ENCODE results near the gene CCDC171. TPM values are rescaled to one million over a fixed set of nuclear protein-coding genes. Genes with fewer than 3 reads are reported as not detected.

The CCDC171 gene
- total RNA-seq, 1 donor from 2014 or later: 1.2 TPM

- H3K27ac Mint-ChIP-seq (ENCODE audit: unreplicated experiment): no peak overlapping the region
- FAIRE-seq (no peak), DNase-seq (ENCODE audit: low read depth) (no peak)
- no peaks in the 10 kb centered on the region for H3K4me1 Mint-ChIP-seq (ENCODE audit: low read depth, unreplicated experiment)
- no peaks in the 10 kb centered on the region for H3K9me3 Mint-ChIP-seq (ENCODE audit: unreplicated experiment)
- H3K4me3 Mint-ChIP-seq (ENCODE audit: unreplicated experiment): no peak overlapping the region
- H3K4me3 ChIP-seq (ENCODE audit: insufficient read depth, low read depth, low read length): no peak overlapping the region
- no peaks in the 10 kb centered on the region for H3K79me2 ChIP-seq (ENCODE audit: insufficient read depth, low read length)
- no peaks in the 10 kb centered on the region for H3K36me3 Mint-ChIP-seq (ENCODE audit: low read depth, unreplicated experiment)
- H3K9ac ChIP-seq (ENCODE audit: low read length): no peak overlapping the region
- TF ChIP-seq EZH2 (IDR thresholded peaks at IDR 0.05; ENCODE audit: insufficient read depth, low read length): no peak
- TF ChIP-seq CTCF (IDR thresholded peaks at IDR 0.05; ENCODE audit: insufficient read depth, low read depth, low read length): no peak
- H3K27me3 Mint-ChIP-seq (ENCODE audit: low read depth, unreplicated experiment): no peaks in the 10 kb centered on the region
- no peaks in the 10 kb centered on the region for H3K9me3 ChIP-seq (ENCODE audit: insufficient read depth, low read depth, low read length)
- no peaks in the 10 kb centered on the region for H3K36me3 ChIP-seq (ENCODE audit: insufficient read depth, low read length)
- no peak overlapping the region for H3K4me2 ChIP-seq (ENCODE audit: low read length)
- H3K27ac ChIP-seq (ENCODE audit: low read depth, low read length): no peak overlapping the region
- no peak overlapping the region for H2AFZ ChIP-seq (ENCODE audit: low read depth, low read length)
- no peaks in the 10 kb centered on the region for H4K20me1 ChIP-seq (ENCODE audit: insufficient read depth, low read length)
- H3K4me1 ChIP-seq (ENCODE audit: insufficient read depth, low read length): no peaks in the 10 kb centered on the region
- H3K27me3 ChIP-seq (ENCODE audit: insufficient read depth, low read length): no peaks in the 10 kb centered on the region
Measured at GRCh38 chr9:15519831-15520230, 33.0 kb upstream of the CCDC171 start.

DNA sequence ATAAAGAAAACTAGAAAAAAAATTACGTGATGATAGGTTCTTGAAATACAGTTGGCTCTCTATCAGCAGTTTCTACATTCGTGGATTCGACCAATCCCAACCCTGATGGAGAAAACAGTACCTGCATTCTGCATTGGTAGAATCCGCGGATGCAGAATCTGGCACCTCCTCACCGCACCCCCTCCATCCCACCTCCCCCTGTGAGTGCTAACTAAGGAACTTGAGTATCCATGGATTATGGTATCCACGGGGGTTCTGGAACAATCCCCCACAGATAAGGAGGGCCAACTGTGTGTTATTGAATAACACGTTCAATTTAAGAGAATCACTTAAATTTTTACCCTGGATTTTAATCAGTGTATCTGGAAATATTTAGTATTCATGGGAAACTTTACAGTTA lies 31.6 kb upstream of the CCDC171 start:
- Histone ChIP-seq H3K9ac (ENCODE audit: low read length) (no peak overlapping the region), H2AFZ (ENCODE audit: low read depth, low read length) (no peak overlapping the region), H3K27me3 (ENCODE audit: insufficient read depth, low read length) (no peaks in the 10 kb centered on the region), H3K4me1 (ENCODE audit: insufficient read depth, low read length) (no peaks in the 10 kb centered on the region), H3K79me2 (ENCODE audit: insufficient read depth, low read length) (no peaks in the 10 kb centered on the region), H3K27ac (ENCODE audit: low read depth, low read length) (no peak overlapping the region), H3K4me3 (ENCODE audit: insufficient read depth, low read depth, low read length) (no peak overlapping the region), H3K36me3 (ENCODE audit: insufficient read depth, low read length) (no peaks in the 10 kb centered on the region), H4K20me1 (ENCODE audit: insufficient read depth, low read length) (no peaks in the 10 kb centered on the region), H3K9me3 (ENCODE audit: insufficient read depth, low read depth, low read length) (no peaks in the 10 kb centered on the region), H3K4me2 (ENCODE audit: low read length) (no peak overlapping the region)
- Mint-ChIP-seq H3K27ac (ENCODE audit: unreplicated experiment) (no peak overlapping the region), H3K27me3 (ENCODE audit: low read depth, unreplicated experiment) (no peaks in the 10 kb centered on the region), H3K9me3 (ENCODE audit: unreplicated experiment) (no peaks in the 10 kb centered on the region), H3K36me3 (ENCODE audit: low read depth, unreplicated experiment) (no peaks in the 10 kb centered on the region), H3K4me1 (ENCODE audit: low read depth, unreplicated experiment) (no peaks in the 10 kb centered on the region), H3K4me3 (ENCODE audit: unreplicated experiment) (no peak overlapping the region)
- DNase-seq (ENCODE audit: low read depth) (no peak), FAIRE-seq (no peak)
- TF ChIP-seq EZH2 (IDR thresholded peaks at IDR 0.05; ENCODE audit: insufficient read depth, low read length) (no peak), CTCF (IDR thresholded peaks at IDR 0.05; ENCODE audit: insufficient read depth, low read depth, low read length) (no peak)

DNA sequence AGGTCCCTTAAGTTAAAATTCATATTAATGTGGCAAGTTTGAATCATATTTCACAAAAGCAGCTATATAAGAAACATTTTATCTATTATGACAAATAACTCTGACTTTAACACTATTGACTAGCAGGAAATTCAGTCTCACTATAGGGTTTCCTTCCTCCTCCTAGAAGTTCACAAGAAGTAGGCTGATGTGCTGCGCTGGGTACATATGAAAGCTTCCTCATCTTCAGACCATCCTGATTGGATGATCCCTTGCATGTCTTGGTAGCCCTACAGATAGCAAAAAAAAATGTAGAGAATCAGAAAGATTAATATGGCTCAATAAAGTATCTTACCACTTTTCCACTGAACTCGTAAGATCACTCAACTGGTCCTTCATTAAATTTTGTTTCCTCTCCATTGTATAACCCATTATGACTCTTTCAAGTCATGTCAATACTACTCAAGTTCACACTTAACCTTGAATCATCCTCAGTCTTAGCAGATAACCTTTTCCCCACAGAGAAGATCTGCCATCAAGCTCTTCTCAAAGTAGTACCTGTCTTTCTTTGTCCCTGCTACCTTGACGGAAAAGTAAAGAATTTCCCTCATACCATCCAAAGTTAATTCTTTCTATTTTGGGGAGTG lies 30.6 kb upstream of the CCDC171 start:
- Mint-ChIP-seq H3K36me3 (ENCODE audit: low read depth, unreplicated experiment) (no peaks in the 10 kb centered on the region), H3K4me3 (ENCODE audit: unreplicated experiment) (no peak overlapping the region), H3K27ac (ENCODE audit: unreplicated experiment) (no peak overlapping the region), H3K27me3 (ENCODE audit: low read depth, unreplicated experiment) (no peaks in the 10 kb centered on the region), H3K4me1 (ENCODE audit: low read depth, unreplicated experiment) (no peaks in the 10 kb centered on the region), H3K9me3 (ENCODE audit: unreplicated experiment) (no peaks in the 10 kb centered on the region)
- DNase-seq (ENCODE audit: low read depth) (no peak), FAIRE-seq (no peak)
- Histone ChIP-seq H3K9ac (ENCODE audit: low read length) (no peak overlapping the region), H3K4me3 (ENCODE audit: insufficient read depth, low read depth, low read length) (no peak overlapping the region), H3K79me2 (ENCODE audit: insufficient read depth, low read length) (no peaks in the 10 kb centered on the region), H3K4me1 (ENCODE audit: insufficient read depth, low read length) (no peaks in the 10 kb centered on the region), H3K4me2 (ENCODE audit: low read length) (no peak overlapping the region), H3K27ac (ENCODE audit: low read depth, low read length) (no peak overlapping the region), H3K27me3 (ENCODE audit: insufficient read depth, low read length) (no peaks in the 10 kb centered on the region), H4K20me1 (ENCODE audit: insufficient read depth, low read length) (no peaks in the 10 kb centered on the region), H3K36me3 (ENCODE audit: insufficient read depth, low read length) (no peaks in the 10 kb centered on the region), H3K9me3 (ENCODE audit: insufficient read depth, low read depth, low read length) (no peaks in the 10 kb centered on the region), H2AFZ (ENCODE audit: low read depth, low read length) (no peak overlapping the region)
- no peak for TF ChIP-seq CTCF (IDR thresholded peaks at IDR 0.05; ENCODE audit: insufficient read depth, low read depth, low read length)
- no peak for TF ChIP-seq EZH2 (IDR thresholded peaks at IDR 0.05; ENCODE audit: insufficient read depth, low read length)

All from astrocyte (in vitro differentiated cells and primary cell).